GM12801 (cell line): ENCODE measurements around the gene FARS2.

Experiments
- CTCF ChIP-seq: IDR thresholded peaks from one replicate; pipeline ENCODE4 v1.5.1; 2011; ENCODE audit warnings: control low read depth; ENCODE audit not compliant: insufficient read length; ENCODE audit errors: extremely low read depth

The FARS2 gene

DNA sequence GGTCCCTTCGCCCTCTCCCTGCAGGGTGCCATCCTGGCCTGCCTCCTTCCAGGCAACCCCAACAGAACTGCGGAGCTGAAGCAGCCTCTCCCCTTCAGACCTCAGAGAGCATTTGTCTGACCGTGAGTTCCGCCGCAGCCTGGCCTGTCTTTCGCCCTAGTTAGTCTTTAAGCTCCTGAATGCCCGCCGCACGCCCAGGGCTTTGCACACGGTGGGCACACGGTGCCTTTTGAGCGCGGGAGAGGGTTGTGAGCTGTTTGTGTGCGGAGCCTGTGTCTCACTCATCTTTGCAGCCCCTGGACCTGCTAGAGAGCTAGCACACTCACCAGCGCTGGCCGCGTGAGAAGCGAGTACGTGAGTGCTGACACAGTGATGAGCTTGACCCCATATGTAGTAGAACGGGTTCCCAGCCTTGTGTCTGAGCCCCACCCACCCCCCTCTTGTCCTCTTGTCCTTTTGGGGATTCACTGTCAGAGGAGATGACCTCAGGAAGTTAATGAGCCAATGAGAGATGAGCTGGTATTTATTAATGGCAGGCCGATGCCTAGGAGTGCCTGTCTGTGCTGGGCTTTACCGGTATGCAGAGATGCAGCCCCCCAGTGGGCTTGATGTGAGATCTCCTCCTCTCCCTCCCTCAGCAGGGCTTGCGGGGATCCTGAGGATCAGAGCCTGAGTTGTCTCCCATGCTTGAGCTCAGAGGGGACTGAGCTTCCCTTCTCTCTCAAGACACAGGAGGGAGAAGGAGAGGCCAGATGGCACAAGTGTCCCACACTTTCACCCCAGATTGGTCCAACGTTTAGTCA lies 249.2 kb downstream of the FARS2 start:
- no peak for TF ChIP-seq CTCF

DNA sequence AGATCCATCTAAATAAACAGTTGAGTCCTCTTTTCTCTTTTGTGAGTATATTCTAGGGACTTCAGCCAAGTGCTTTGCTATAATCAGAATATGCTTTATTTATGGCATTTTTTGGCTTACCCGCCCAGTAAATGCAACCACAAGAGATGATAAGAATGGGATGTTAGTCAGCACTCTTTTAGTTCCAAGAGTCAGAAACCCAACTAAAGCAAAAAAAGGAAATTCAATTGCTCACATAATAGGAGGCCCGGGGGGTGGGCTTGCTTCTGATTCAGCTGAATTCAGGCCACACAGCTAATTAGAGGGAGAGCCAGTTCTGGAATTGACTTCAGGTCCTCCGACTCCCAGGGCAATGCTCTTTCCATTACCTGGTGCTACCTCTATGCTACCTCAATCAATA lies 250.6 kb downstream of the FARS2 start:
- no peak for TF ChIP-seq CTCF

GRCh38 chr6:5512422-5512821 lies 251.1 kb downstream of the FARS2 start:
- no peak for TF ChIP-seq CTCF

- TF ChIP-seq CTCF, result no peak
Measured at GRCh38 chr6:5513408-5513807, 252.1 kb downstream of the FARS2 start.

GRCh38 chr6:5514353-5514752 lies 253.0 kb downstream of the FARS2 start:
- TF ChIP-seq CTCF, result no peak

- no peak for TF ChIP-seq CTCF
Measured at GRCh38 chr6:5515200-5515599, 253.9 kb downstream of the FARS2 start.

DNA sequence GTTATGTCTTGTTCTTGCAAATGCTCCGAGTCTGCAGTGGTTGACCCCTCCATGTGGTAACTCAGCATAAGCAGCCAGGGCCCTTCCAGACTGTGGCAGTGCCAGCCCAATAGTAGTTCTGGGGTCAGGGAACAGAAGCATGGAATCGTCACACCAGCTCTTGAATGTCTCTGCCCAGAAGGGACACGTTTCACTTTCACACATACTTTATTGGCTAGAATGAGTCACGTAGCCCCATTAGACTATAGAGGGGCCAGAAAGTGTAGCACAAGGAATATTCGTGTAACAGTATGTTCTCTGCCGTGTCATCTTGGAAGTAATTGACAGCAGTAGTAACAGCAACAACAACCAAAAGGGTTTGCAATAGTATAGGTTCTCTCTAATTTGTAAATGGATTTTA lies 254.7 kb downstream of the FARS2 start:
- TF ChIP-seq CTCF, result no peak

- TF ChIP-seq CTCF, result no peak
Measured at GRCh38 chr6:5517796-5518195, 256.5 kb downstream of the FARS2 start.
